Bronchial epithelial cell (primary cell): Measurements from ENCODE around the gene CFHR5. TPM values are rescaled to one million over a fixed set of nuclear protein-coding genes. Genes with fewer than 3 reads are reported as not detected.

Experiments
- DNase-seq: peaks from one replicate; pipeline ENCODE4 v3.0.0-alpha.2; 2010; ENCODE audit warnings: low read depth
- FAIRE-seq: peaks from 2 replicates; lab custom pipeline; 2011; peaks lifted over from hg19 to GRCh38; lab: Jason Lieb, UNC
- H3K27me3 ChIP-seq: 2 replicates; pipeline ENCODE4 v1.5.1; 2011; ENCODE audit warnings: low read length; ENCODE audit not compliant: control insufficient read depth, insufficient read depth
- H3K36me3 ChIP-seq: 2 replicates; pipeline ENCODE4 v1.5.1; 2011; ENCODE audit warnings: low read length; ENCODE audit not compliant: control insufficient read depth, insufficient read depth
- H3K4me3 ChIP-seq: 2 replicates; pipeline ENCODE4 v1.5.1; 2011; ENCODE audit warnings: mild to moderate bottlenecking, low read depth, low read length, control low read depth
- CTCF ChIP-seq: IDR thresholded peaks from 2 replicates; pipeline ENCODE4 v1.5.1; 2011; ENCODE audit warnings: mild to moderate bottlenecking, moderate library complexity, low read length, control low read depth, inconsistent platforms; ENCODE audit not compliant: insufficient read depth, severe bottlenecking
- total RNA-seq: library from RNA; depleted of rRNA; stranded (reverse); fragments of >200 nt; gene quantifications from 2 replicates; pipeline ENCODE4 v1.2.1, GENCODE V29; 2014

Gene CFHR5
- total RNA-seq, 1 donor from 2014 or later, result not detected

- FAIRE-seq (no peak), DNase-seq (no peak)
- Histone ChIP-seq H3K27me3 (no peaks in the 10 kb centered on the region), H3K36me3 (no peaks in the 10 kb centered on the region), H3K4me3 (no peak overlapping the region)
- no peak for TF ChIP-seq CTCF
Observed at GRCh38 chr1:196993916-196994315, 16.6 kb downstream of the CFHR5 start.

GRCh38 chr1:196997423-196997822 lies 20.1 kb downstream of the CFHR5 start:
- DNase-seq, result peak; percentile 36
- Histone ChIP-seq H3K4me3 (no peak overlapping the region), H3K36me3 (no peaks in the 10 kb centered on the region), H3K27me3 (no peaks in the 10 kb centered on the region)
- no peak for FAIRE-seq
- no peak for TF ChIP-seq CTCF

GRCh38 chr1:197001828-197002227 lies 24.5 kb downstream of the CFHR5 start:
- Histone ChIP-seq H3K36me3 (no peaks in the 10 kb centered on the region), H3K4me3 (no peak overlapping the region), H3K27me3 (no peaks in the 10 kb centered on the region)
- FAIRE-seq, result no peak
- TF ChIP-seq CTCF, result no peak
- no peak for DNase-seq

- no peak for DNase-seq
- TF ChIP-seq CTCF, result no peak
- no peak overlapping the region for H3K4me3 ChIP-seq
- H3K27me3 ChIP-seq, result no peaks in the 10 kb centered on the region
- H3K36me3 ChIP-seq, result no peaks in the 10 kb centered on the region
- FAIRE-seq, result no peak
Observed at GRCh38 chr1:197003132-197003531, 25.8 kb downstream of the CFHR5 start.

GRCh38 chr1:197008861-197009260 lies 31.5 kb downstream of the CFHR5 start:
- FAIRE-seq (no peak), DNase-seq (no peak)
- no peak for TF ChIP-seq CTCF
- no peak overlapping the region for H3K4me3 ChIP-seq
- H3K27me3 ChIP-seq, result no peaks in the 10 kb centered on the region
- no peaks in the 10 kb centered on the region for H3K36me3 ChIP-seq

GRCh38 chr1:197011614-197012013 lies 34.3 kb downstream of the CFHR5 start:
- FAIRE-seq (no peak), DNase-seq (no peak)
- Histone ChIP-seq H3K27me3 (no peaks in the 10 kb centered on the region), H3K4me3 (no peak overlapping the region), H3K36me3 (no peaks in the 10 kb centered on the region)
- no peak for TF ChIP-seq CTCF
